H1 (cell line): ENCODE data around the gene COMMD8. TPM values are rescaled to one million over a fixed set of nuclear protein-coding genes. Genes with fewer than 3 reads are reported as not detected.

Source experiments
- CTCF ChIA-PET: fragments of 300-600 bp; sonication (Branson Sonifier 250); formaldehyde crosslinking; loops from one replicate; lab custom pipeline; 2021; ENCODE audit not compliant: partially characterized antibody; lab: Charles Lee
- POLR2A ChIA-PET: fragments of 300-600 bp; sonication (Branson Sonifier 250); formaldehyde crosslinking; loops from one replicate; lab custom pipeline; 2021; ENCODE audit warnings: inconsistent platforms; ENCODE audit not compliant: partially characterized antibody; lab: Charles Lee
- DNase-seq, 2 experiments: peaks; one replicate each; pipeline versions ENCODE4 v3.0.0 to v3.0.0-alpha.2; 2010 to 2022; ENCODE audit warnings: low spot score in 2 of 2, low read depth in 1 of 2, mixed read lengths in 1 of 2
- FAIRE-seq: peaks from 2 replicates; lab custom pipeline; 2011; peaks lifted over from hg19 to GRCh38; lab: Jason Lieb, UNC
- H2AFZ ChIP-seq: 2 replicates; pipeline ENCODE4 v1.8.1; 2012; ENCODE audit warnings: low read length, inconsistent platforms
- H2AK5ac ChIP-seq: 2 replicates; pipeline ENCODE4 v1.6.1; 2013; ENCODE audit warnings: low read depth, low read length
- H2BK120ac ChIP-seq: replicated peaks from 2 replicates; pipeline ENCODE3; 2013; ENCODE audit warnings: low read depth, low read length, inconsistent platforms
- H2BK12ac ChIP-seq: 2 replicates; pipeline ENCODE4 v1.6.1; 2013; ENCODE audit warnings: low read depth, low read length
- H2BK15ac ChIP-seq: 2 replicates; pipeline ENCODE4 v1.6.1; 2013; ENCODE audit warnings: low read length
- H2BK20ac ChIP-seq: 2 replicates; pipeline ENCODE4 v1.6.1; 2013; ENCODE audit warnings: low read length
- H2BK5ac ChIP-seq: 2 replicates; pipeline ENCODE4 v1.6.1; 2013; ENCODE audit warnings: low read depth, low read length
- H3K14ac ChIP-seq: 2 replicates; pipeline ENCODE4 v1.6.1; 2013; ENCODE audit warnings: inconsistent platforms; ENCODE audit not compliant: insufficient read length
- H3K18ac ChIP-seq: 2 replicates; pipeline ENCODE4 v1.6.1; 2013; ENCODE audit warnings: low read length; ENCODE audit errors: extremely low read depth
- H3K23ac ChIP-seq: 2 replicates; pipeline ENCODE4 v1.6.1; 2013; ENCODE audit warnings: inconsistent platforms; ENCODE audit not compliant: insufficient read length
- H3K23me2 ChIP-seq: 2 replicates; pipeline ENCODE4 v1.6.1; 2013; ENCODE audit warnings: low read depth, low read length
- H3K27ac ChIP-seq: 2 replicates; pipeline ENCODE4 v1.6.1; 2011; ENCODE audit warnings: low read depth, low read length, inconsistent platforms
- H3K27me3 ChIP-seq, 4 experiments: replicated peaks in 1 of 4; 1 replicate in 1 of 4; 2 replicates in 3 of 4; pipeline versions ENCODE4 v1.6.1 to v1.8.1; 2011 to 2013; ENCODE audit warnings: low read length in 3 of 4, mild to moderate bottlenecking in 3 of 4, inconsistent platforms in 2 of 4, mixed read lengths in 2 of 4, moderate library complexity in 1 of 4; ENCODE audit not compliant: control insufficient read depth in 3 of 4, insufficient read depth in 3 of 4; ENCODE audit errors: extremely low read depth in 1 of 4
- H3K36me3 ChIP-seq, 4 experiments: 2 replicates each; pipeline versions ENCODE4 v1.6.1 to v1.8.1; 2011 to 2013; ENCODE audit warnings: mild to moderate bottlenecking in 4 of 4, low read length in 3 of 4, moderate library complexity in 2 of 4, control low read depth in 1 of 4, inconsistent platforms in 1 of 4; ENCODE audit not compliant: insufficient read depth in 4 of 4, control insufficient read depth in 2 of 4
- H3K4ac ChIP-seq: replicated peaks from 2 replicates; pipeline ENCODE3; 2013; ENCODE audit warnings: low read length, low read depth, mixed read lengths, inconsistent platforms; ENCODE audit not compliant: insufficient read length
- H3K4me1 ChIP-seq, 4 experiments: replicated peaks in 1 of 4; 1 replicate in 1 of 4; 2 replicates in 3 of 4; pipeline versions ENCODE4 v1.6.1 to v1.8.1; 2011 to 2013; ENCODE audit warnings: low read length in 3 of 4, inconsistent platforms in 2 of 4, mixed read lengths in 1 of 4; ENCODE audit not compliant: insufficient read depth in 4 of 4, control insufficient read depth in 3 of 4
- H3K4me2 ChIP-seq, 2 experiments: 2 replicates each; pipeline versions ENCODE4 v1.6.1 to v1.8.1; 2011 to 2013; ENCODE audit warnings: low read depth in 2 of 2, low read length in 2 of 2, control low read depth in 1 of 2, inconsistent platforms in 1 of 2, mild to moderate bottlenecking in 1 of 2; ENCODE audit not compliant: insufficient read depth in 1 of 2
- H3K4me3 ChIP-seq, 4 experiments: fragments of 200-600, 300-600 bp in 1 of 4; sonication (generic), shearing (Covaris generic), sonication (Bioruptor Twin) in 1 of 4; 2 replicates each; pipeline versions ENCODE4 v1.5.1 to v1.8.1; 2011 to 2016; ENCODE audit warnings: low read length in 4 of 4, low read depth in 3 of 4, control low read depth in 2 of 4, inconsistent platforms in 2 of 4, mild to moderate bottlenecking in 2 of 4, mixed read lengths in 1 of 4, moderate library complexity in 1 of 4; ENCODE audit not compliant: insufficient read depth in 2 of 4; ENCODE audit errors: extremely low read depth in 1 of 4
- H3K56ac ChIP-seq: replicated peaks from 2 replicates; pipeline ENCODE3; 2013; ENCODE audit warnings: low read depth, mild to moderate bottlenecking, mixed read lengths, low read length, inconsistent platforms; ENCODE audit not compliant: insufficient read length
- H3K79me1 ChIP-seq: 2 replicates; pipeline ENCODE4 v1.6.1; 2013; ENCODE audit warnings: low read depth, low read length, control low read depth
- H3K79me2 ChIP-seq, 2 experiments: 2 replicates each; pipeline versions ENCODE4 v1.6.1 to v1.8.1; 2012 to 2013; ENCODE audit warnings: low read length in 2 of 2, mild to moderate bottlenecking in 2 of 2, inconsistent platforms in 1 of 2; ENCODE audit not compliant: insufficient read depth in 2 of 2, control insufficient read depth in 1 of 2
- H3K9ac ChIP-seq, 4 experiments: replicated peaks in 1 of 4; 1 replicate in 1 of 4; 2 replicates in 3 of 4; pipeline versions ENCODE4 v1.6.1 to v1.8.1; 2011 to 2013; ENCODE audit warnings: low read depth in 3 of 4, low read length in 3 of 4, control low read depth in 2 of 4, mild to moderate bottlenecking in 2 of 4, moderate library complexity in 2 of 4, inconsistent platforms in 1 of 4; ENCODE audit errors: extremely low read depth in 1 of 4
- H3K9me3 ChIP-seq, 2 experiments: 2 replicates each; pipeline versions ENCODE4 v1.6.1 to v1.8.1; 2012 to 2013; ENCODE audit warnings: mild to moderate bottlenecking in 2 of 2, moderate library complexity in 2 of 2, control low read depth in 1 of 2, inconsistent platforms in 1 of 2, low read depth in 1 of 2, low read length in 1 of 2, mixed read lengths in 1 of 2; ENCODE audit not compliant: insufficient read depth in 2 of 2
- H4K20me1 ChIP-seq, 2 experiments: replicated peaks in 1 of 2; 2 replicates each; pipeline versions ENCODE3 to v1.8.1; 2011 to 2013; ENCODE audit warnings: inconsistent platforms in 2 of 2, low read length in 2 of 2, mild to moderate bottlenecking in 1 of 2; ENCODE audit not compliant: insufficient read depth in 2 of 2, control insufficient read depth in 1 of 2
- H4K5ac ChIP-seq: 2 replicates; pipeline ENCODE4 v1.6.1; 2013; ENCODE audit warnings: low read length, low read depth, mixed read lengths, inconsistent platforms; ENCODE audit not compliant: insufficient read length
- H4K8ac ChIP-seq: 2 replicates; pipeline ENCODE4 v1.8.0; 2013; ENCODE audit warnings: mild to moderate bottlenecking, moderate library complexity, low read length, inconsistent platforms; ENCODE audit not compliant: insufficient read depth; ENCODE audit errors: extremely low read depth
- H4K91ac ChIP-seq: replicated peaks from 2 replicates; pipeline ENCODE3; 2013; ENCODE audit warnings: low read length, mixed read lengths, inconsistent platforms; ENCODE audit not compliant: insufficient read length
- ATF2 ChIP-seq: IDR thresholded peaks from 2 replicates; pipeline ENCODE4 v1.6.1; 2012; ENCODE audit warnings: low read length, inconsistent platforms
- ATF3 ChIP-seq: IDR thresholded peaks from 2 replicates; pipeline ENCODE4 v1.6.1; 2011; ENCODE audit warnings: low read depth, mild to moderate bottlenecking, low read length; ENCODE audit not compliant: insufficient read depth
- CTBP2 ChIP-seq: IDR thresholded peaks from 2 replicates; pipeline ENCODE4 v1.7.0; 2011; ENCODE audit warnings: borderline replicate concordance, mild to moderate bottlenecking, moderate library complexity, mixed read lengths, low read length; ENCODE audit not compliant: insufficient read depth, insufficient read length
- MAFK ChIP-seq: IDR thresholded peaks from 2 replicates; pipeline ENCODE4 v1.6.1; 2012; ENCODE audit warnings: low read depth, mild to moderate bottlenecking, improper control_type of control experiment, low read length
- POLR2AphosphoS5 ChIP-seq: IDR thresholded peaks from 2 replicates; pipeline ENCODE4 v1.6.1; 2011; ENCODE audit warnings: low read depth, low read length
- POU5F1 ChIP-seq: IDR thresholded peaks from 2 replicates; pipeline ENCODE4 v1.6.1; 2011; ENCODE audit warnings: low read depth, mild to moderate bottlenecking, low read length, moderate library complexity
- SP1 ChIP-seq: IDR thresholded peaks from 2 replicates; pipeline ENCODE4 v1.6.1; 2011; ENCODE audit warnings: low read depth, low read length
- TEAD4 ChIP-seq: IDR thresholded peaks from 2 replicates; pipeline ENCODE4 v1.6.1; 2012; ENCODE audit warnings: low read depth, low read length, inconsistent platforms, mixed read lengths
- ZNF274 ChIP-seq: IDR thresholded peaks from 2 replicates; pipeline ENCODE4 v1.7.0; 2012; ENCODE audit warnings: low read length, borderline replicate concordance; ENCODE audit errors: extremely low read depth
- WGBS, 2 experiments: shearing (Covaris generic) in 1 of 2; methylation state at CpG; one replicate each; pipeline versions ENCODE4 v1.1.6 to v1.1.7; 2013 to 2015; ENCODE audit warnings: low lambda C conversion rate in 2 of 2, mixed read lengths in 2 of 2, inconsistent platforms in 1 of 2, low coverage in 1 of 2, missing lambda C conversion rate in 1 of 2; ENCODE audit not compliant: insufficient replicate concordance in 2 of 2, insufficient coverage in 1 of 2, insufficient read length in 1 of 2; ENCODE audit errors: extremely low coverage in 1 of 2, missing lambda C conversion rate in 1 of 2; 5-methylcytosine and 5-hydroxymethylcytosine counted together
- polyA plus RNA-seq, 7 experiments: library from polyadenylated mRNA; depleted of rRNA in 3 of 7; stranded (reverse) in 5 of 7; unstranded in 2 of 7; fragments of >200 nt in 5 of 7; fragments of 200-250 nt in 2 of 7; gene quantifications; 1 replicate in 5 of 7; 2 replicates in 1 of 7; 4 replicates in 1 of 7; pipeline versions ENCODE4 v1.2.1 to v1.2.3, GENCODE V29; 2011 to 2013; ENCODE audit warnings: missing spikeins in 2 of 7, mixed read lengths in 2 of 7
- total RNA-seq: library from RNA; stranded (reverse); fragmentation: NEBNext Ultra II Directional; extraction: Animal tissue kit (Norgen Biotek cat#: 25700); gene quantifications from 2 replicates; pipeline ENCODE4 v1.2.1, GENCODE V29; 2021

Gene COMMD8
- total and polyA plus RNA-seq, 2 of the 8 experiments (the other 6 are each of a cell fraction or from before 2014, with no cell fraction given): 1.6 to 7.2 TPM

GRCh38 chr4:47500776-47501175 is 37.3 kb upstream of the COMMD8 start:
- CTCF ChIA-PET: interaction anchor here (0.6 to 2.1 kb wide), 5 partner anchors 9 to 838 kb away, joined by 3 to 7 read pairs (median 3); no protein-coding TSS in a partner anchor
- WGBS, 2 experiments: 65% methylated on average over 3 of the region's 3 CpGs; no CpG with 5 or more reads in 1 of the 2 experiments
- FAIRE-seq: no peak
- TF ChIP-seq MAFK: no peak
- no peak for TF ChIP-seq POU5F1
- TF ChIP-seq SP1: no peak
- TF ChIP-seq CTBP2: no peak
- no peak for TF ChIP-seq TEAD4
- TF ChIP-seq ATF2: no peak
- TF ChIP-seq ATF3: no peak
- TF ChIP-seq POLR2AphosphoS5: no peak
- no peak for TF ChIP-seq ZNF274

More at GRCh38 chr4:47500776-47501175, 37.3 kb upstream of the COMMD8 start:
- Histone ChIP-seq H4K5ac (no peak overlapping the region), H3K23ac (no peak overlapping the region), H2AFZ (no peak overlapping the region), H3K27ac (no peak overlapping the region), H4K91ac (no peak overlapping the region), H2BK120ac (no peak overlapping the region), H3K79me1 (no peaks in the 10 kb centered on the region), H3K4me3 (no peak overlapping the region), H2BK15ac (no peak overlapping the region), H3K4ac (no peak overlapping the region), H4K8ac (no peak overlapping the region), H3K56ac (no peak overlapping the region), H2BK5ac (no peak overlapping the region), H3K18ac (no peak overlapping the region), H2AK5ac (no peak overlapping the region), H3K9me3 (no peaks in the 10 kb centered on the region), H3K9ac (no peak overlapping the region), H3K27me3 (peaks cover 0 to 1% (median 0%) of the 10 kb centered on the region in 4 experiments; a peak in 1 of 7 replicates), H3K14ac (no peak overlapping the region), H3K36me3 (no peaks in the 10 kb centered on the region), H3K4me2 (no peak overlapping the region), H3K4me1 (no peaks in the 10 kb centered on the region), H3K23me2 (no peaks in the 10 kb centered on the region), H3K79me2 (no peaks in the 10 kb centered on the region), H2BK20ac (no peak overlapping the region), H2BK12ac (no peak overlapping the region), H4K20me1 (no peaks in the 10 kb centered on the region)
- no peak for DNase-seq
- POLR2A ChIA-PET: interaction anchor here (1.2 kb wide), 1 partner anchor 15 kb away, joined by 4 read pairs; the partner anchor contains the start of gene ATP10D
